HG03521 (cell line): ENCODE data around the gene FCER1A.
"Not testable (repeated sequence)": the region's sequence is repeated elsewhere in the genome, so short reads cannot be mapped to it uniquely, and the experiment has no call there.

Source experiments
- ATAC-seq: cut with Tn5 transposase; IDR thresholded peaks from one replicate; pipeline ENCODE4 v1.9.1; 2021; ENCODE audit warnings: mild to moderate bottlenecking, moderate library complexity; ENCODE audit not compliant: unreplicated experiment

The FCER1A gene

GRCh38 chr1:159349374-159349773, 47.2 kb downstream of the FCER1A start:
- not testable (repeated sequence) for ATAC-seq

GRCh38 chr1:159352436-159352835, 50.3 kb downstream of the FCER1A start:
- ATAC-seq: no peak
